T-helper 1 cell treated with Interleukin-12 subunit alpha and Interleukin-12 subunit beta and Interleukin-4 antibody, amounts not matched to agents 30 μg/mL and 1 μg/mL, for 36 hours (primary cell): ENCODE measurements around the gene ESAM.

ENCODE experiments used
- H3K27ac Mint-ChIP-seq: one replicate; pipeline ENCODE4 v1.8.0; 2021; ENCODE audit warnings: mild to moderate bottlenecking, mixed read lengths
- H3K27me3 Mint-ChIP-seq: one replicate; pipeline ENCODE4 v1.8.0; 2021; ENCODE audit warnings: low read depth, mixed read lengths
- H3K36me3 Mint-ChIP-seq: one replicate; pipeline ENCODE4 v1.8.0; 2021; ENCODE audit warnings: low read depth, mixed read lengths
- H3K4me1 Mint-ChIP-seq: one replicate; pipeline ENCODE4 v1.8.0; 2021; ENCODE audit warnings: low read depth, mixed read lengths
- H3K4me3 Mint-ChIP-seq: one replicate; pipeline ENCODE4 v1.8.0; 2021; ENCODE audit warnings: mild to moderate bottlenecking, moderate library complexity, mixed read lengths
- H3K9me3 Mint-ChIP-seq: one replicate; pipeline ENCODE4 v1.8.0; 2021; ENCODE audit warnings: mixed read lengths

The ESAM gene

DNA sequence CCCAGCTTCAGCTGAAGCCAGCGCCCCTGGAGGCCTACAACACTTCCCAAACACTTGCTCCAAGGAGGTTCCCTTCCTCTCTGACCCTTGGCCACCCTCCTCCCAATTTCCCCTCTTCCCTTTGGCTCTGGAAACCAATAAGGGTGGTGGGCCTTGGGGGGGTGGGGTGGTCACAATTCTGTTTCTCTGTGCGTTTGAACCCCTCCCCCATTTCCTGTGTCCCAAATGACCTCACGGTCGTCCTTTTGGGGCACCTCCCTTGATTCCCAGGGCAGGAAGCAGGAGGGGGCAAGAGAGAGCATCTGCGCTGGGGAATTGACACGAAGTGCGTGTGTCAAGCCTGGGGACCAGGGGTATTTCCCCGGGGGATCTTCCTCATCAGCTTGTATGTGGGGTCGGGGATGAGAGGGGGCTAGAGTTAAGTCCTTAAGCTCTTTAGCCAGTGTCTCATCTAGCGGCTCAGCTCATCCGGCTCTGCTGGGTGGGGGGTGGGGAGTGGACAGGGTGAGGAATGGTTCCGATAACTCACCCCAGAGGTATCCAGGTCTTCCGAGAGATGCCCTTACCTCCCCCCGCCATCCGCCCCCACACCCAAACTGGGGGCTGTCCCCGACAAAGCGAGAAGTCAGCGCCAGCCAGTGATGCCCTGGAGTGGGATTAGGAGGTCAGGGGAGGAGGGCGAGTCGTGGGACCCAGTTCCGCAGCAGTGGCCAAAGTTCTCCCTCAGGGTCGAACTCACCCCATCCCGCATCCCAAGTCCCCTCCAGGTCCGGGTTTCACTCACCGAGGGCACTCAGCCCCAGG lies 587 bp downstream of the ESAM start:
- Mint-ChIP-seq H3K27me3 (peaks cover 55% of the 10 kb centered on the region), H3K4me1 (peaks cover 11% of the 10 kb centered on the region), H3K4me3 (peak overlapping the region; percentile 28), H3K9me3 (no peaks in the 10 kb centered on the region), H3K27ac (no peak overlapping the region), H3K36me3 (peaks cover 4% of the 10 kb centered on the region)

DNA sequence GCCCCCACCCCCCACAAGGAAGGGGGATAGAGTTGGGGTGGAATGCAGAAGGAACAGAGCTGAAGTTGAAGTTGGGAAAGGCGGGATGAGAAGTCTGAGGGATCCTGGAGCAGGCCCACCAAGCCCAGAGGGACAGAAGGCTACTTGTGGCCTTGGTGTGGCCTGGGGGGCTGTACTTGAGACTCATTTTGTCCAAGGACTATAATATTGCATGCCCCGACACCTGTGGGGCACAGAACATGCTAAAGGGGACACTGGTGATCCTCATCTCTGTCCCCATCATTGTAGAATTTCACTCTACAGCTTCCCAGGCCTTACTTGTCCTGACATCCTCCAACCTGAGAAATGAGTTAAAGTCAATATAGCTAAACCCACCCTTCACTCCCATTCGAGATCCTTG lies 1.3 kb downstream of the ESAM start:
- H3K27me3 Mint-ChIP-seq: peaks cover 62% of the 10 kb centered on the region
- H3K36me3 Mint-ChIP-seq: peaks cover 1% of the 10 kb centered on the region
- H3K4me3 Mint-ChIP-seq: peak overlapping the region; percentile 21
- peaks cover 11% of the 10 kb centered on the region for H3K4me1 Mint-ChIP-seq
- no peak overlapping the region for H3K27ac Mint-ChIP-seq
- H3K9me3 Mint-ChIP-seq: no peaks in the 10 kb centered on the region

DNA sequence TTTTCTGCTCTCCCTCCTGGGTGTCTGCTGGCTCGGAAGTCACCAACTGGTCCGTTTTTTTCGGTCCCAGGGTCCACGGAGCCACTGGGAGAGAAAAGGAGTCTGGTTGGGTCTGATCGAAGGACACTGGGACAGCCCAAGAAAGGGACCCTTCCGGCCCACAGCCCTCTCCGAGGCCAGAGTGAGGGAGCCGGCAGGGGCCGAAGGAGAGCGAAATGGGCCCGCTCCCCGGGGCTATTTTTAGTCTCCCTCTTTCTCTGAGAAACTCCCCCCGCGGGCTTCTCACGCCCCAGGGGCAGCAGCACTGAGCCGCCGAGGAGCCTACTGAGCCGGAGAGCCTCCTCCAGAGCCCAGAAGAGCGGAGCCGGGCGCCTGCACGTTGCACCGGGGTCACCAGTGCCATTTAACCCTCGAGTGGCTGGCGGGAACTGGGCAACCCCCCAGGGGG lies 1.9 kb downstream of the ESAM start:
- peaks cover 11% of the 10 kb centered on the region for H3K4me1 Mint-ChIP-seq
- H3K4me3 Mint-ChIP-seq: no peak overlapping the region
- peaks cover 62% of the 10 kb centered on the region for H3K27me3 Mint-ChIP-seq
- no peak overlapping the region for H3K27ac Mint-ChIP-seq
- H3K36me3 Mint-ChIP-seq: no peaks in the 10 kb centered on the region
- H3K9me3 Mint-ChIP-seq: no peaks in the 10 kb centered on the region

DNA sequence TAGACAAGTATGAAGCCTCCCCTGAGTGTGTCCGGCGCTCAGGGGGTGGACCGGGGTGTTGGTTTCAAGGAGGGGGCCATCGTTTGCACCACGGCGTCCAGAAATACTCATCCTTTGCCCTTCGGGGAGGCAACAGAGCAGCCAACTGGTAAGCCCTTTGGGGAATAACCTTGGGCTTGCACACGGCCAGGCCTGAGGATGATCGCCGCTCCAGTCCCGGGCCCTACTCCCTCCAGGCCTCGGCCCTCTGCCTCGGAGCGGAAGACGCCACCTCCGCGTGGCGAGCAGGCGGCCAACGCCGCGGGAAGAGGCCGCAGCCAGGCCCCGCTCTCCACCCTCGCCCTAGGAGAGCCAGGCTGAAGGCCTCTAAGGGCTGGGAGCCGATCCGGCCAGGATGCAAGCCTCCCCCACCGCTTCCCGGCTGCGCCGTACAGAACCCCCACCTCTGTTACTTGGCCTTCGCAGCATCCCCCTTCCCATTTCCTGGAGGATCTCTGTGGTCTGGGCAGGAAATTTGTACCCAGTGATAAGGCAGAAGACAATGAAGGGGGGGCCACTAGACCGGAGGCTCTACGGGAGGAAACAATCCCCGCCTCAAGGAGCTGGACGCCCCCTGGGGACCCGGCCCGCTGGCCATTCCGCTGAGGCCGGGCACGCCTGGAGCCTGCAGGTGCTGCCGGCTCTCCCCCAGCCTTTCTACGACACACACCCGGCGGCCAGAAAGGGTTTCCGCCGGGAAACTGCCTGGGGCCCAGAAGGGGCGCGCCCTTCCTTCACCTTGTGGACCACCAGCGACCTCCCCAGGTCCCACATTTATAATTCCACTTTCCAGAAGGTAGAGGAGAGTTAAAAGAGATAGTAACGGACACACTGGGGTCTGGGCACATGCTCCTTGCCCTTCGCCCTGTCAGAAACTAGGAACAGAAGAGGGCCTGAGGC lies 2.6 kb downstream of the ESAM start:
- peaks cover 11% of the 10 kb centered on the region for H3K4me1 Mint-ChIP-seq
- H3K27ac Mint-ChIP-seq: no peak overlapping the region
- peaks cover 68% of the 10 kb centered on the region for H3K27me3 Mint-ChIP-seq

DNA sequence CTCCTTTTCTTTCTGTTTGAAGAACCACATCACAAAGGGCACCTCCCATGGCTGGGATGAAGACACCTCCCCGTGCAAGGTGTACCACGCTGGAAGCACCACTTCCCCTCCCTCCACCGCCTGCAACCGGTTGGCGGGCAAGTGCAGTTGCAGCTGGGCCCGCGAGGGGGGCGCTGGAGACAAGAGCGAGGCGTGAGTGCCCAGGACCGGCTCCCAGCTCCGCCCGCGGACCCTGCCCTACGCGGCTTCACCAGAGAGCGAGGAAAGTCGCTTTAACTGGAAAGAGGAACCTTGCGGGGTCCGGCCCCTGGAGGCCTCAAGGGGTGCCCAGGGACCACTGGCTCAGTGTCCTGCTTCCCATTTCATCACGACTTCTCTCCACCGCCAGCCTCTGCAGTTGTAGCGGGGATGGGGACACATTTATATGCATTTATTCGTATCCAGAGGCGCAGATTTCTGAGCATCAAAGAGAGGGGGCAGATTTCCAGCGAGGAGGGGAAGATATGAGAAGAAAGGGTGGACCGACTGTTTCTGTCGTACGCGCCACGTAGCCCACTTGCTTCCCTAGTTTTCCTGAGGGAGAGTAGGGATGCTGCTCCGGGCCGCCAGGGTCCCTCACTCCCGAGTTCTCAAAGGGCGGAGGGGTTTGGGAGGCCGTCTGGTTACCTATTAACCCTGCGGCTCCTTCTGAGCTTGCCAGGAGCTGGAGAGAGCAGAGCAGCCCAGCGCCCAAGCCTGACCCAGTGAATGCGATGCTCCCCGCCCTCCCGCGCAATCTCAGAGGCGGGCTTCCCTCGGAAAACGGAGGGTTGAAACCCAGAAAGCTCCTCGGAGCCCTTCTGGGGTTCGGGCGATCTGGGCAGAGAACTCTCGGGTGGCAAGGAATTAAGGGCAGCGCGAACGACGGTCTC lies 3.5 kb downstream of the ESAM start:
- H3K27me3 Mint-ChIP-seq: peaks cover 70% of the 10 kb centered on the region
- H3K36me3 Mint-ChIP-seq: no peaks in the 10 kb centered on the region
- peak overlapping the region; percentile 56 for H3K4me3 Mint-ChIP-seq
- no peaks in the 10 kb centered on the region for H3K9me3 Mint-ChIP-seq
- no peak overlapping the region for H3K27ac Mint-ChIP-seq
- H3K4me1 Mint-ChIP-seq: peaks cover 11% of the 10 kb centered on the region

More for the DNA sequence above, 2.6 kb downstream of the ESAM start:
- no peaks in the 10 kb centered on the region for H3K36me3 Mint-ChIP-seq
- H3K9me3 Mint-ChIP-seq: no peaks in the 10 kb centered on the region
- peak overlapping the region; percentile 7 for H3K4me3 Mint-ChIP-seq

DNA sequence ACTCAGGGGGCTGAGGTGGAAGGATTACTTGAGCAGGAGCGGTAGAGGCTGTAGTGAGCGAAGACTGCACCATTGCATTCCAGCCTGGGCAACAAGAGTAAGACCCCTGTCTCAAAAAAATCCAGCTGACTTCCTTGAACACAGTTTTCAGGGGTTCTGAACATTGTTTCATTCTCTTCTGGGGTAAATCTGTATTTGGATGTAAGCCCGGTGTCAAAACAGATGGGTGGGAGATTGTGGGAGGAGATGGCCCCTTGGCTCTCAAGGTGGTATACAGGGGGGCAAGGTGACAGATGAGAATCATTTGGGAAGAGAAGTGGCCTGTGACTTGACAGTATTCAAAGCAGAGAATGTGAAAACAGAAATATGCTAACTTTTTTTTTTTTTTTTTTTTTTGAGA lies 4.8 kb downstream of the ESAM start:
- peaks cover 8% of the 10 kb centered on the region for H3K4me1 Mint-ChIP-seq
- H3K4me3 Mint-ChIP-seq: no peak overlapping the region
- H3K27ac Mint-ChIP-seq: no peak overlapping the region
- H3K9me3 Mint-ChIP-seq: no peaks in the 10 kb centered on the region
- no peaks in the 10 kb centered on the region for H3K36me3 Mint-ChIP-seq
- H3K27me3 Mint-ChIP-seq: peaks cover 66% of the 10 kb centered on the region

DNA sequence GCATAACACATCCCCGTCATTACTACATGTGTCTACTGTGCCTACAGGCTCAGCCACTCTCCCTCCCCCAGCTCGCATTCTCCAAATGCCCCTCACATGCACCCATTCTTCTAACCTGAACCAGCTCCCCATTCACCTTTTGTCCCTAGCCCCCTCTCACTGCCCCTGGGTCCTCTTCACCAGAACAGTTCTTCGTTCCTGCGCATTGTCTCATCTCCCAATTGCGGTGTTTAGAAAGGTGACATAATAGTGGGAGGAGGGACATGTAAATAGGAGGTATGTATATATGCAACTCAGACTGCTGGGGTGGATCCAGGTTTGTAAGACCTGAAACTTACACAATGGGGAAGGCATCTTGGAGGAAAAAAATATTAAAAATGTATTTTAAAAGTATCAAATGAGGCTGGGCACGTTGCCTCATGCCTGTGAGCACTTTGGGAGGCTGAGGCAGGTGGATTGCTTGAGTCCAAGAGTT lies 5.3 kb downstream of the ESAM start:
- Mint-ChIP-seq H3K9me3 (no peaks in the 10 kb centered on the region), H3K27me3 (peaks cover 66% of the 10 kb centered on the region), H3K4me3 (no peak overlapping the region)

DNA sequence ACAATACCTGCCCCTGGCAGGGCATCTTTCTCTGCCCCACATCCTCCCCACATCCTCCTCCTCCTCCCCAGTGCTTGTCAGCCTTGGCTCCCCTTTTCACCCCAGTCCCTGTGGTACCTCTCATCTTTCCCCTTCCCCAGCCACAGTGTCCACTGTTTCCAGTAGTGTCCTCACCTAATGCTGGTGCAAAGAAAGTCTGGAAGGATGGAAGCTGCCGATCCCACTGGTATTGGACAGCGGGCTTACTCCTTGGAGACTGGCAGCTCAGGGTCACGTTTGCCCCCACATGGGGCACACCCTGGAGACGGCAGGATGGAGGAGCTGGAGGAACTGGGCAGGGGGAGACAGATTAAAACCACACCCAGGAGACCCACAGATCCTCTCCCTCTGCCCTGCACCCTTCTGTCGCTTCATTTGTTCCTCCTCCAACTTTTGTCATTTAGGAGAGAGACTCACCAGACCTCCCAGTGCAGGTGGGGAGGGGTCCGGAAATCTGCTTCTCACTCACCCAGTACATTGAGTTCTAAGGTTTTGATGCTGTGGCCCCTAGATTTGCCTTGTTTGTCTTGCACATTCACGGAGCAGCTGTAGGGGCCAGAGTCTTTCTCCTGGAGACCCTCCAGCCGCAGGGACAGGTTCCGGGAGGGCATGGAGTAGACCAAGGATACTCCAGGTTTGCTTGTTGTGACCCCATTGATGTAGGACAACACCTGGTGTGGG lies 5.9 kb downstream of the ESAM start:
- H3K4me1 Mint-ChIP-seq: peaks cover 8% of the 10 kb centered on the region
- H3K4me3 Mint-ChIP-seq: no peak overlapping the region
- H3K36me3 Mint-ChIP-seq: no peaks in the 10 kb centered on the region
- H3K27ac Mint-ChIP-seq: no peak overlapping the region
- no peaks in the 10 kb centered on the region for H3K9me3 Mint-ChIP-seq
- peaks cover 61% of the 10 kb centered on the region for H3K27me3 Mint-ChIP-seq

More for the DNA sequence above, 5.3 kb downstream of the ESAM start:
- Mint-ChIP-seq H3K27ac (no peak overlapping the region), H3K36me3 (no peaks in the 10 kb centered on the region), H3K4me1 (peaks cover 8% of the 10 kb centered on the region)

DNA sequence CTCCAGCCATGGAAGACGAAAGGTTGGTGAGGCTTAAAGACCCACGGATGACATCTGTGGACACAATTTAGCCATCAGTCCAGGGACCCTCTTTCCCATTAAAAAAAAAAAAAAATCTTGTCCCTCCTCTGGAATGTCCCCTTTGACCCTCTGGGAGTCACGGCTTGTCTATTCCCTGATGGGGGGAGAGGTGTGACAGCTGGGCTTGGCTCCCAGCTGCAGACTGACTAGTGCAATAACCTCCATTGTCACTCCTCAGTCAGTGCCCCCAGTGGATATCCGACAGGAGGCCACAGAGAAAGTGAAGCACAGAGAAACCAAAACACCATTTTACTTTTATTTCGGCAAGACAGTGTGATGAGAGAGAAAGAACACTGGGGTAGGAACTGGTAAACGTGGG lies 7.4 kb downstream of the ESAM start:
- H3K4me1 Mint-ChIP-seq: peaks cover 11% of the 10 kb centered on the region
- H3K36me3 Mint-ChIP-seq: no peaks in the 10 kb centered on the region
- no peak overlapping the region for H3K27ac Mint-ChIP-seq
- H3K27me3 Mint-ChIP-seq: peaks cover 47% of the 10 kb centered on the region
- no peak overlapping the region for H3K4me3 Mint-ChIP-seq
- H3K9me3 Mint-ChIP-seq: no peaks in the 10 kb centered on the region

DNA sequence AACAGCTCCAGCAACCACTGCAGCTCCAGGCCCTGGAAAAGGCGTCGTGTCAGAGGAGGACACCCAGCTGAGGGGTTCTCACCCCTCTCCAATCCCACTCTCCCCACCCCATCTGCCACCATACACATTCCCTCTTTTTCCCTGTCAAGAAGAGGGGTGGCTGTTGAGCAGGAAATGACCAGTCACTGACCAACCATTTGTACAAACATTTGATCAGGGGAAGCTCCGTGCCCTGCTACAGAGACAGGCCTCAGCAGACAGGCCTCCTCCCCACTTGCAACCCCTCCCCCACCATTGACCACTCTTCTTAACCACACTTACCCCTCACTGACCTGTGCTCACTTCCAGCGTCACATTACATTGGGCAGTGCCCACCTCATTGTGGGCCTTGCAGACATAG lies 7.8 kb downstream of the ESAM start:
- H3K4me1 Mint-ChIP-seq: peaks cover 11% of the 10 kb centered on the region
- H3K36me3 Mint-ChIP-seq: no peaks in the 10 kb centered on the region
- no peak overlapping the region for H3K27ac Mint-ChIP-seq
- H3K9me3 Mint-ChIP-seq: no peaks in the 10 kb centered on the region
- H3K27me3 Mint-ChIP-seq: peaks cover 43% of the 10 kb centered on the region
- H3K4me3 Mint-ChIP-seq: no peak overlapping the region

DNA sequence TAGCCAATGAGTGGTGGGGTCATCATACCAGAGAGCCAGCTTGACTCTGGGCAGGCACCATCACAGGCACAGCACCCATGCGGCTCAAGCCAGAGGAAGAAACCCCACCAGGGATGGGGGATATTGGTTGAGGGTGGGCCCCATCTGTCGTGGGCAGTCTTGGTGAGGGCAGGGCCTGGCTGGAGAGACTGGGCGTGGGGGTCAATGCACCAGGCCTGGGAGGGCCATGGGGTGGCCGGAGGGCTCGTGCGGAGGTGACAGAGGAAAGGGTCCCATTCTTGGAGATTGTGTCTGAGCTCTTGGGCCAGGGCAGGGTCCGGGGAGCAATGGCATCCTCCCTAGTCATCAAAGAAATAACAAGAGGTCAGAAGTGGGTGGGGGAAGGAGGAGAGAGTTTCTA lies 8.5 kb downstream of the ESAM start:
- no peaks in the 10 kb centered on the region for H3K9me3 Mint-ChIP-seq
- peaks cover 37% of the 10 kb centered on the region for H3K27me3 Mint-ChIP-seq
- no peak overlapping the region for H3K27ac Mint-ChIP-seq
- H3K36me3 Mint-ChIP-seq: no peaks in the 10 kb centered on the region
- H3K4me3 Mint-ChIP-seq: no peak overlapping the region
- peaks cover 12% of the 10 kb centered on the region for H3K4me1 Mint-ChIP-seq

DNA sequence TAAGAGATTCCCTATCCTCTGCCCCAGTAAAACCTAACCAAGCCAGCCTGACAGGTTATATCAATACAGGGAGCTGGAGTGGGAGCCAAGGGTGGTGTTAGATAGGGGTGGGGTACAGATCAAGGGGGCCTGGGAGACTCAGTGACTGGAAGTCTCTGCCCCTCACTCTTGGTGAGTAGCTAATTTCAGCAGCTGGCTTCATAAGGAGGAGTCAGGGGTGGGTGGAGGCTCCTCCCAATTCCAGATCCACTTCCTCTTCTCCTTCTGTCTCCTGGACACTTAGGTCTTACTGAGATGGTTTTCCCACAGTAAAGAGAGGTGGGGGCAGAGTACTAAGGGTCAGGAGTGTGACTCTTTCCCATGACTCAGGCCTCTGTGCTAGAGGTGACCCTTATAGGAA lies 8.9 kb downstream of the ESAM start:
- Mint-ChIP-seq H3K27ac (no peak overlapping the region), H3K4me3 (no peak overlapping the region), H3K27me3 (peaks cover 33% of the 10 kb centered on the region)

DNA sequence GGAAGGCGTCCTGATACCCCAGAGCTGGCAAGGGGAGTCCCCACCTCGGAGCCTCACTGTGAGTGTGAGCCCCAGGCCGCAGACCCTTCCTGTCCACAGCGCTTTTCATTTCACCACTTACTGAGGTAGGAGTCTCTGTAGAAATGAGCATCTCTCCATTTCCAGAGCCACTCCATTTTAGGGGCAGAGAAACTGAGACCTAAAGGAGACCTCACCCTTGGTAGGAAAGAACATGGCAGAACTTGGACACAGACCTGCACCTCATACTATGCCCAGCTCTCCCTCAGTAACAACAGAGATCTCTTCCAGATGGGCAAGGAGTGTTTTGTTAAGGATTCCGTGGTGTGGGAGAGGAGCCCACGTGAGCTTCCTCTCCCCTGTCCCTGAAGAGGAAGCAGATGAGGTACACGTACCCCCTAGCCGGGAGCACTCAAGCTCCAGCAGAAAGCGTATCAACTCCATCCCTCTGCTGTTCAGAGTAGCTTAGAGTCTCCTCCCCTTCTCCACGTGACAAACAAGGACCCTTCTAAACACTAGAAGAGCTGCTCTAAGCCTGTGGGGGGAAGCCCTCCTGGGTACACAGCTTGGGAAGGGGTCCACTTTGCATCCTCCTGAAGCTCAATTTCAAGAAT lies 9.5 kb downstream of the ESAM start:
- no peaks in the 10 kb centered on the region for H3K36me3 Mint-ChIP-seq
- H3K4me3 Mint-ChIP-seq: no peak overlapping the region

More for the DNA sequence above, 8.9 kb downstream of the ESAM start:
- no peaks in the 10 kb centered on the region for H3K36me3 Mint-ChIP-seq
- peaks cover 8% of the 10 kb centered on the region for H3K4me1 Mint-ChIP-seq
- H3K9me3 Mint-ChIP-seq: no peaks in the 10 kb centered on the region

More for the DNA sequence above, 9.5 kb downstream of the ESAM start:
- Mint-ChIP-seq H3K9me3 (no peaks in the 10 kb centered on the region), H3K27me3 (peaks cover 26% of the 10 kb centered on the region), H3K4me1 (peaks cover 7% of the 10 kb centered on the region), H3K27ac (no peak overlapping the region)
